Muscle layer of colon (tissue), 2 donors: ENCODE results near the gene MITF.

Source experiments
- H3K27ac ChIP-seq: one replicate; pipeline ENCODE4 v1.7.0; 2013; ENCODE audit warnings: low read depth, mild to moderate bottlenecking, low read length, moderate library complexity
- H3K27me3 ChIP-seq, 2 donors: one replicate each; pipeline ENCODE4 v1.7.0; 2013; ENCODE audit warnings: low read length in 2 of 2, mild to moderate bottlenecking in 2 of 2; ENCODE audit not compliant: insufficient read depth in 2 of 2, control insufficient read depth in 1 of 2
- H3K36me3 ChIP-seq: one replicate; pipeline ENCODE4 v1.7.0; 2013; ENCODE audit warnings: mild to moderate bottlenecking, low read length; ENCODE audit not compliant: insufficient read depth
- H3K4me1 ChIP-seq: one replicate; pipeline ENCODE4 v1.7.0; 2013; ENCODE audit warnings: mild to moderate bottlenecking, low read length; ENCODE audit not compliant: insufficient read depth
- H3K4me3 ChIP-seq, 2 donors: one replicate each; pipeline ENCODE4 v1.7.0; 2013; ENCODE audit warnings: low read length in 2 of 2, low read depth in 1 of 2, mild to moderate bottlenecking in 1 of 2, moderate library complexity in 1 of 2
- H3K9ac ChIP-seq: one replicate; pipeline ENCODE4 v1.7.0; 2013; ENCODE audit warnings: low read length
- H3K9me3 ChIP-seq: one replicate; pipeline ENCODE4 v1.7.0; 2013; ENCODE audit warnings: mild to moderate bottlenecking, low read length
- donor health status: abdominal sarcoma.
- donor health status: Adenocarcinoma of cecum.

Gene MITF

DNA sequence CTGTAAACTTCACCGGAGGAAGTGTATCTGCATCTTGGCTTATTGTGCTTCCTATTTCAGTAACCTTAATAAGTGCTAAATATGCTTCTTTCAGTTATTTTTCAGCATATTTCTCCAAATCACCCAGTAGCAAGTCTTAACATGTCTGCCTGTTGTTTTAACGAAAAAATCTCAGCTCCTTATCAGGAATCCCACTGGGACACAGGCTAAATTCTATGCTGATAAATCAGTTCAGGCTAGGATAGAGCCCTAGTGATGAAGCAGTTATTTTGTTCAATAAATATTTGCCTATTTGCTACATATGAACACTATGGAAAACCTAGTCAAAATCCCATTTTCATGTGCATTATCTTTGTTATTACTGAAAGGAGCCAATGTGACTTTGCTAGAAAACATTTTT is 8.2 kb upstream of the MITF start:
- H3K4me1 ChIP-seq: no peaks in the 10 kb centered on the region
- no peak overlapping the region for H3K27ac ChIP-seq
- H3K4me3 ChIP-seq: no peak overlapping the region
- no peaks in the 10 kb centered on the region for H3K36me3 ChIP-seq
- no peaks in the 10 kb centered on the region for H3K27me3 ChIP-seq
- no peaks in the 10 kb centered on the region for H3K9me3 ChIP-seq
- no peak overlapping the region for H3K9ac ChIP-seq

DNA sequence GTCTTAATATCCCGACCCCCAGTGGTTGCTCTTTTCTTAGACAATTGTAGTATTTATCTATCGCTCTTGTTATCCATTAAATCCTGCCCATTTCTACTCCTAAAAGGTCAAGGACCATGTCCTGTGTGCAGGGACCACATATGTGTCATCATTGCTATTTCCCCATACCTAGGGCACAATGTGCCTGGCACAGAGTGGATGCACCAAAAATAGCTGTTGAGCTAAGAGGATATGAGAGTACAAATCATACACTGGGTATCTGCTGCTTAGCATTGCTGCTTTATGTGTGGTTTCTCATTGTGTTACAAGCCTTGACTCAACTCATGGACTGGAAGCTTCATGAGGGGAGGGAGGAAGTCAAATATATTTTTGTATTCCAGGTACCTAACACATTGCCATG is 3.4 kb upstream of the MITF start:
- Histone ChIP-seq H3K9ac (no peak overlapping the region), H3K9me3 (no peaks in the 10 kb centered on the region), H3K27me3 (no peaks in the 10 kb centered on the region), H3K4me1 (peaks cover 13% of the 10 kb centered on the region), H3K4me3 (no peak overlapping the region), H3K36me3 (no peaks in the 10 kb centered on the region), H3K27ac (no peak overlapping the region)

DNA sequence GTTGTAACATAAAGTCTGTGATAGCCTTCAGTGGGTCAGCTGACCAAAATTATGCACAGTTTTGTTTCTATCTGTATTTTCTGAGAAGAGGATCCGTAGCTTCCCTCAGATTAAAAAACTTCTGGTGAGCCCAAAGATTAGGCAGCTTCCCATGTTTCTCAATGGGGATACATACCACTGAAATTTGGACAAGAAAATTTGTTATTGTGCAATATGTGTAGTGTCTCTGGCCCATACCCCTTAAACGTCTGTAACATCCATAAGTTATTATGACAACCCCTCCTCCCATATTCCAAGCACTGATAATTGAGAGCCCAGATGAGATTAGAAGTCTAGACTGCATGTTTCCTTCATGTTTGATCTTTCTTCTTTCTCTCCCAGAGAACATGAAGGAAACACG is 1.9 kb upstream of the MITF start:
- no peak overlapping the region for H3K27ac ChIP-seq
- no peaks in the 10 kb centered on the region for H3K27me3 ChIP-seq
- no peak overlapping the region for H3K4me3 ChIP-seq
- no peak overlapping the region for H3K9ac ChIP-seq
- peaks cover 26% of the 10 kb centered on the region for H3K4me1 ChIP-seq
- H3K36me3 ChIP-seq: no peaks in the 10 kb centered on the region
- H3K9me3 ChIP-seq: no peaks in the 10 kb centered on the region

DNA sequence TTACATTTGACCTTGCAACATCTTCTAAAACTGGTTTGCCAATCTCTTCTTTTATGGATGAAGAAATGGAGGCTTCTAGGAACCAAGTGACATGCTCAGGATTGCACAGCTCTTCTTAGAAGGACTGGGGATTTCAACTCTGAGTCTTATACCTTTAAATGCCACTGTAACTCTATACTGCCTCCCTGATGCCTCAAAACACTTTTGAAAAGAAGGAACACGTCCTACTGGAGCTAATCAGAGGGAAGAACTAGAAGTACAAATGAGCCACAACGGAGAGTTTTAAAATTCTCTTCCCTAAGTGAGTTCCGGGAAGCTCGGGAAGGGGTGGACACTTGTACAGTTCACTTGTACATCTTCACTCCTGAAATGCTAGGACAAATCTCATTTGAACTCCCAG is 949 bp upstream of the MITF start:
- H3K4me3 ChIP-seq: peak overlapping the region; percentile 70 to 75
- no peaks in the 10 kb centered on the region for H3K9me3 ChIP-seq
- H3K27ac ChIP-seq: peak overlapping the region; percentile 80
- H3K27me3 ChIP-seq: no peaks in the 10 kb centered on the region
- no peaks in the 10 kb centered on the region for H3K36me3 ChIP-seq
- peaks cover 36% of the 10 kb centered on the region for H3K4me1 ChIP-seq
- H3K9ac ChIP-seq: peak overlapping the region; percentile 30

DNA sequence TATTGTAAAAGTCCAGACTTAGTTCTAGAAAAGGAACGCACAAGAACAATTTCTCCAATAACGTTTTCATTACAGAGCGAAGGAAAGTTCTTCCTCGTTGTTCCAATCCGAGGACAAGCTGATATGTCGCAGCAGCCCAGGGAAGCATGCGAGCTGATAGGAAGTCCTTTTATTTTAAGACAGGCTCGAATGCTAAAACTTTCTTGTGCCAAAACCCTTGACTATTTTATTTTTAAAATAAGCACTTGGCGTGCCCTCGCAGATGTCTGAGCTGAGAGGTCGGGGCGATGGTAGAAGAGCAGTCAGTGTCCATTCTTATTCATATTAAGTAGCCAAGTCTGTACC is 433 bp upstream of the MITF start:
- Histone ChIP-seq H3K9ac (peak overlapping the region; percentile 30), H3K4me1 (peaks cover 41% of the 10 kb centered on the region), H3K27ac (peak overlapping the region; percentile 80), H3K9me3 (no peaks in the 10 kb centered on the region), H3K36me3 (no peaks in the 10 kb centered on the region), H3K4me3 (peak overlapping the region; percentile 70 to 75), H3K27me3 (no peaks in the 10 kb centered on the region)

DNA sequence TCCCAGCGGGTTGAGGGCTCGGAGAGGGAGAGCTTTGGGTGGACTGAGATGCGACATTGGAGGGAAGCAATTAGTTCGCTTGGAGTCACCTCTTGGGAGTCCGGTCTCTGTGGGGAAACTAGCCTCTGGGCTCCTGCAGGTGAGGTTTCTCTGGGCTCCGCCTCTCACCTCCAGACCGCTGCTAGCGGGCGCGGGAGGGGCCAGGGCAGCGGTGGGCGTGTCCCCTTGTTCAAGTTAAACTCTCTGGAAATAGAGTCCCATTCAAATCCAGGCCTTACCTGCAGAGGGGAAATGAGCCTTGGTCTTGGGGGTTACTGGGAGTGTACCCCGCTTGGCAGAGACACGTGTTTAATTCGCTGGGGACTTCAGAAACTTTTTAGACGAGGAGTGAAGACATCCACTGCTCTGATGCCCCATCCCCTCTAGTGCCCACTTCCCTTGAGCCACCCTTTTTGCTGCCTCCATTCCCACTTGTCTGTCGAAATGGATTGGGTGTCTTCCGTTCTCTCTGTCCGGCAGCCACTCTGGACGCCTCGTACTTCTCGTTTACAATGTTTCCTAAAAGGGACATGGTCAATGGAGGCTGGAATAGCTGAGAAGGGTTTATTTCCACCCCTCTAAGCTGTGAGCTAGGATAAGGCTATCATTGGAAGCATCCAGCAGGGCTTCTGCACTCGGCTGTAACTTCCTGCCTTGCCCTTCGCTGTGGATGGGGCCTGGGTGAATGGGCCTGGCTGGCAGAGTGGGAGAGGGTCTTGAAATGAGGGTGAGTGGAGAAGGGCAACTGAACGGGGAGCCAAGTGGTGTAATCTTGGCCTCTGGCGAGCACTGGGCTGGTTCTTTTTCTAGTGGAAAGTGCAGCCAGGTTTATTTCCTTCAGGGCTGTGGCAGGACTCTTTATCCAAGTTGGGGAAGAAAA is 1.1 kb downstream of the MITF start:
- Histone ChIP-seq H3K36me3 (no peaks in the 10 kb centered on the region), H3K27ac (peak overlapping the region; percentile 89), H3K9me3 (no peaks in the 10 kb centered on the region), H3K4me1 (peaks cover 54% of the 10 kb centered on the region), H3K27me3 (no peaks in the 10 kb centered on the region), H3K9ac (peak overlapping the region; percentile 81), H3K4me3 (peak overlapping the region; percentile 70 to 75)

DNA sequence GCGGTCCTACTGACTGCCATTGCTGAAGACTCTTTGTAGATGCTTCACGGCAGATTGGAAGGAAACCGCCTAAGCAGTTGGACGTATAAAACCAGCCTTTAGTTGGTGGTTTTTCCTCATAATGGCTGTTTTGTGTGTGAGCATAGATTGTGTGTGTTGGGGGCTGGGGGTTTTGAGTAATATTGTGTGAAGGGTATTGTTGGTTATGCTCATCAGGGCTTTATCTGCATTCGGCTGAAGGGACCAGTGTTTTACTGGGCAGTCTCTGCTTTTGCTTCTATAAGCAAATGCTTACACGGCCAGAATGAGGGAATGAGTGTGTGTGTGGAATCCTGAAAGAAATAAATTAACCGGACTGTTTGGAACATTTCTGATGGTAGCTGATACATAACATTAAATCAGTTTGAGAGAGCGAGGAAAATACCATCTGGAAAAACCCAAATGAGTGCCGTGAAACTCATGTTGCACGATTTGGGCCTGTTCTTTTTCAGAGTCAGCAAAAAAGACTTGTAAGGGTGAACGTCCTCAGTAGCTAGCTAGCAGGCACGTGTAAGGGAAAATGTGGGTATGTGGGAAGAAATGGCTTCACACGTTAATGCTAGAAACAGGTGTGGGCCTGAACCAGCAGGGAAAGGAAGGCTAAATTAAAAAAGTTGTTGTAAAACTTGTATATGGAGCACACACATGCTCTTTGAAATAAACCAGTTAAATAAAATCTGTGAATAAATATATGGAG is 1.9 kb downstream of the MITF start:
- Histone ChIP-seq H3K4me1 (peaks cover 62% of the 10 kb centered on the region), H3K4me3 (peak overlapping the region; percentile 11 to 75), H3K9me3 (no peaks in the 10 kb centered on the region), H3K36me3 (no peaks in the 10 kb centered on the region), H3K27ac (peak overlapping the region; percentile 89), H3K9ac (peak overlapping the region; percentile 81), H3K27me3 (no peaks in the 10 kb centered on the region)

DNA sequence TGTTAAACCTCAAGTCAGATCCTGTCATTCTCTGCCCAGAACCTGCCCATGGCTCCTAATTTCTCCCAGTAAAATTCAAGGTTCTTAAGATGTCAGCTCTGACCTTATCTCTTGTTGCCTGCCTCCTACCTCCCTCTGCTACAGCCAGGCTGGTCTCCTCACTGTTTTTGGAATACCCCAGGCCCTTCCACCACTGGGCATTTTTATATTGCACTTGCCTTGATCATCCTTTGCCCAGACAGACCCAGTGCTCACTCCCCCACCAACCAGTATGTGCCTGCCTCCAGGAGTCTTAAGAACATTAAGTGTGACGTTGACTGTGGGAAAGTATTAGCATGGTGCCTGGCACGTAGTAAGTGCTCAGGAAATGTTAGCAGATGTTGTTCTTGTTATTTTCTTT is 3.1 kb downstream of the MITF start:
- no peak overlapping the region for H3K4me3 ChIP-seq
- H3K9me3 ChIP-seq: no peaks in the 10 kb centered on the region
- peak overlapping the region; percentile 89 for H3K27ac ChIP-seq
- no peaks in the 10 kb centered on the region for H3K36me3 ChIP-seq
- H3K9ac ChIP-seq: no peak overlapping the region
- no peaks in the 10 kb centered on the region for H3K27me3 ChIP-seq
- peaks cover 74% of the 10 kb centered on the region for H3K4me1 ChIP-seq

DNA sequence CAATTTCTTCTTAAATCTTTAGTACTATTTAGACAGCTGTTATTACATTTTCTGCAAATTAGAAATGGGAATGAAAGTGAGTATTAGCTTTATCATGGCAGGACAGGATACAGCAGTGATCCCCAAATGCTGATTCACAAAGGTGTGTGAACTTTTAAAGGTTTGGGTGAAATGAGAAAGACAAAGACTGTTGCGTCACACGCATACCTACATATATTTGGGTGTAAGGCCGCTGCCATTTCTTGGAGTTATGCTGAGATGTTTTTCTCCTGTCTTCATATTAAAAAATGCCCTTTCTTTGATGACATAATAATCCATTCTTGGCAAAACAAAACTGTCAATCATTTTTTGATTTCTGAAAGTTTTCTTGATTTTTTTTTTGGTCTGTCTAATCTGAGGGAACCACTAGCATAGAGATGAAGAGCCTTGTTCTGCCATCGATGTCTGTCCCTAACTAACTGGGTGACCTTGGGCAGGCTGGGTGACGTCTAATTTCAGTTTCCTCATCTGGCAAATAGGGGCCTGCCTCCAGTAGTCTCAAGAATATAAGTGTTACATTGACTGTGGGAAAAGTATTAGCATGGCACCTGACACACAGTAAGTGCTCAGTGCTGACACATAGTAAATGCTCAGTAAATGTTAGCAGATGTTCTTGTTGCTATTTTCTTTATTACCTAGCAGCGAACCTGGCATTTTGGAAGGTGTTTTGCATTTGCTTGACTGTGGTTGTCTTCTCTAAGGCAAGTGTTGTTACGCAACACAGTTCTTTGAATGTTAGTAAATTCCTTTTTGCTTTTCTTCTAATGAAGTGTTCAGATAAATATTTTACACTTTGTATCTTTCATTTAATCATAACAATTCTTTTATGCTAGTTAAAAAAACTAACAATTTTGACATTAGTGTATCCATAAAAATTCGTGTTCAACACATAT is 5.0 kb downstream of the MITF start:
- H3K36me3 ChIP-seq: no peaks in the 10 kb centered on the region
- H3K27ac ChIP-seq: peak overlapping the region; percentile 66
- H3K27me3 ChIP-seq: no peaks in the 10 kb centered on the region
- no peak overlapping the region for H3K4me3 ChIP-seq
- no peaks in the 10 kb centered on the region for H3K9me3 ChIP-seq
- peaks cover 82% of the 10 kb centered on the region for H3K4me1 ChIP-seq
- H3K9ac ChIP-seq: no peak overlapping the region

DNA sequence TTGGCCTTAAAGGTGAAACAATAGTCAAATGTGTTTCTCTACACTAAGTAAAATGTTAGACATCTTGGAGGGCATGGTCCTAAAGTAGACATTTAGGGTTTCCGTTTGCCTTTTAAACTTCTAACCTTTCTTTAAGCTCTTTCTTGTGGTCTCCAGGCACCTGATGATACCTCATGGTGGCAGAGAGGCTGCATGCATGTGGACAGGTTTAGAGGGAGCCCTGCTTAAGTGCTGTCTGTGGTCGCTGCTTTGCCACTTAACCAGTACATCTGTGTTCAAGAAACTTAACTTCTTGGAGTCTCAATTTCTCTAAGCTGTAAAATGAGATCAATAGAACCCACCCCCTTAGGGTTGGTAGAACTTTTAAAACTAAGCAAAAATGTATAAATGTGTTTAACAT is 6.2 kb downstream of the MITF start:
- H3K4me1 ChIP-seq: peaks cover 93% of the 10 kb centered on the region
- H3K4me3 ChIP-seq: peak overlapping the region in 1 of 2 donors; percentile 3
- no peaks in the 10 kb centered on the region for H3K36me3 ChIP-seq
- H3K9me3 ChIP-seq: no peaks in the 10 kb centered on the region
- no peaks in the 10 kb centered on the region for H3K27me3 ChIP-seq
- no peak overlapping the region for H3K9ac ChIP-seq
- peak overlapping the region; percentile 40 for H3K27ac ChIP-seq

DNA sequence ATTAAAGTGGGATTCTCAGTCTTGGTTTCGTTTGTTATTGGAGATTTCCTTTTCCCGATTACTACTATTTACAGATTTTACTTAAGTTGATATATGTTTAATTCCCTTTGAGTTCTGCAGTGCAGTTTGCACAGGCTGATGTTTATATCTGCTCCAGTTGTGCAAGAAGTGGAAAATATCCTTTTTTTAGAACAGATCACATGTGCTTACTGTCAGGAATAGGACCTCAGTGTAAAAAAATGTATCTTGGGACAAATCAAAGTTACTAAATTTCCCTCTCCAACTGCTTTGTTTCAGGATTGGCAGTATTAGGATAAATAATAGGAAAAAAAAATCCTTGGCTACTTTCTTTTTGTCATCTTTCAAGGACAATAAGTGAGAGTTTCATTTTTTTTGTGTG is 6.9 kb downstream of the MITF start:
- Histone ChIP-seq H3K27ac (peak overlapping the region; percentile 40), H3K4me3 (peak overlapping the region in 1 of 2 donors; percentile 3), H3K9ac (no peak overlapping the region), H3K4me1 (peaks cover 95% of the 10 kb centered on the region), H3K27me3 (no peaks in the 10 kb centered on the region), H3K36me3 (no peaks in the 10 kb centered on the region), H3K9me3 (no peaks in the 10 kb centered on the region)
